HFFc6 (cell line): ENCODE measurements around the gene SPOCK1. TPM values are rescaled to one million over a fixed set of nuclear protein-coding genes. Genes with fewer than 3 reads are reported as not detected.
A peak's percentile ranks its signal among the peaks of the same experiment; 100 is the strongest.

ENCODE experiments used
- DNase-seq: peaks from one replicate; pipeline ENCODE4 v3.0.0-alpha.2; 2018
- H3K27ac Mint-ChIP-seq: 2 replicates; pipeline ENCODE4 v1.8.0; 2020; ENCODE audit warnings: mild to moderate bottlenecking, mixed read lengths
- H3K27me3 Mint-ChIP-seq: 2 replicates; pipeline ENCODE4 v1.8.0; 2021; ENCODE audit warnings: mild to moderate bottlenecking, moderate library complexity, mixed read lengths; ENCODE audit not compliant: insufficient read depth
- H3K36me3 Mint-ChIP-seq: 2 replicates; pipeline ENCODE4 v1.8.0; 2021; ENCODE audit warnings: low read depth, mixed read lengths
- H3K4me1 Mint-ChIP-seq: 2 replicates; pipeline ENCODE4 v1.8.0; 2020; ENCODE audit warnings: low read depth, mixed read lengths
- H3K4me3 Mint-ChIP-seq: 2 replicates; pipeline ENCODE4 v1.8.0; 2020; ENCODE audit warnings: mild to moderate bottlenecking, moderate library complexity, mixed read lengths
- H3K9me3 Mint-ChIP-seq: 2 replicates; pipeline ENCODE4 v1.8.0; 2020; ENCODE audit warnings: mild to moderate bottlenecking, mixed read lengths
- total RNA-seq, 6 experiments: library from RNA; stranded (reverse); fragmentation: NEBNext Ultra II Directional; extraction: Animal tissue kit (Norgen Biotek cat#: 25700); gene quantifications; 2 replicates in 1 of 6; 3 replicates in 5 of 6; pipeline ENCODE4 v1.2.3, GENCODE V29; 2021
- TF ChIP-seq, protein P1 (sequence below): fragments of 200-600 bp; sonication (generic); IDR thresholded peaks from 2 replicates; pipeline ENCODE4 v1.5.0; 2021; ENCODE audit warnings: antibody characterized with exemption, mild to moderate bottlenecking

Gene SPOCK1
- total RNA-seq, 6 experiments from 2014 or later = 111 to 170 (median 125) TPM

DNA sequence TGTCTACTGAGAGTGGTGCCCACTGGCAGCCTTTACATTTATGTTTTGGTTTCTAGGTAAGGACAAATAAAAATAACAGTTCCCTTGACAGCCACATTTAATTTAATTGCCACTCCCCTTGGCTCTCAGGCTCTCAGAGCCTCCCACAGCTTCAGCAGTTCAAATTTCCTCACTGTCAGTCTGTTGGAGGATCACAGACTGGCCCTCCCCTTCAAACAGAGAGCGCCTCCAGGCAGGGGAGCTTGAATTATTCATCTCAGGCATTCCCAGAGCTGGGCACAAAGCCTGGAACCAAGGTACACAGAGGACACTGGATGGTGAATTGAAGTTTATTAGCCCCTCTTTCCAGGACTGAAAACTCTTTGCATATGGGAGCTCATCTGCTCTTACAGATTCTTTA, 407.7 kb downstream of the SPOCK1 start:
- Mint-ChIP-seq H3K36me3 (no peaks in the 10 kb centered on the region), H3K27ac (no peak overlapping the region), H3K4me3 (no peak overlapping the region), H3K9me3 (no peaks in the 10 kb centered on the region), H3K27me3 (no peaks in the 10 kb centered on the region), H3K4me1 (peaks cover 24% of the 10 kb centered on the region)
- TF ChIP-seq, protein P1, sequence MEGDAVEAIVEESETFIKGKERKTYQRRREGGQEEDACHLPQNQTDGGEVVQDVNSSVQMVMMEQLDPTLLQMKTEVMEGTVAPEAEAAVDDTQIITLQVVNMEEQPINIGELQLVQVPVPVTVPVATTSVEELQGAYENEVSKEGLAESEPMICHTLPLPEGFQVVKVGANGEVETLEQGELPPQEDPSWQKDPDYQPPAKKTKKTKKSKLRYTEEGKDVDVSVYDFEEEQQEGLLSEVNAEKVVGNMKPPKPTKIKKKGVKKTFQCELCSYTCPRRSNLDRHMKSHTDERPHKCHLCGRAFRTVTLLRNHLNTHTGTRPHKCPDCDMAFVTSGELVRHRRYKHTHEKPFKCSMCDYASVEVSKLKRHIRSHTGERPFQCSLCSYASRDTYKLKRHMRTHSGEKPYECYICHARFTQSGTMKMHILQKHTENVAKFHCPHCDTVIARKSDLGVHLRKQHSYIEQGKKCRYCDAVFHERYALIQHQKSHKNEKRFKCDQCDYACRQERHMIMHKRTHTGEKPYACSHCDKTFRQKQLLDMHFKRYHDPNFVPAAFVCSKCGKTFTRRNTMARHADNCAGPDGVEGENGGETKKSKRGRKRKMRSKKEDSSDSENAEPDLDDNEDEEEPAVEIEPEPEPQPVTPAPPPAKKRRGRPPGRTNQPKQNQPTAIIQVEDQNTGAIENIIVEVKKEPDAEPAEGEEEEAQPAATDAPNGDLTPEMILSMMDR = no peak
- DNase-seq = peak; percentile 11

DNA sequence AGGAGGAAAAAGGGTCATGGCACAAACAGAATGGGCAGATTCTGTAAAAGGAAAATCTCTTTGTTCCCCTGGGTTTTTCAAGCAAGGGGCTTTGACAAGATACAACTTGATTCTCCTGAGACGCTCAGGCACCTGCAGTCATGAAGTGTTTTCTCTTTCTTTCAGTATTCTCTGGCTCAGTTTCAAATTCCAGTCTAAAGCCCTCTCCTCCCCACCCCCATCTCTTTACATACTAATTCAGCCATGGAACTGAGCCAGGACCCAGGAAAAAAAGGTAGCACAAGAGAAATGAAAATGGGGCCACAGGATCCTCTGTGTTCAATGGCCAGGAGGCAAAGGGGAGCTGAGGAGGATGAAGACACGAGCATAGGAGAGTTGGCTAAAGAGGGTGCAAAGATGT, 408.4 kb downstream of the SPOCK1 start:
- Mint-ChIP-seq H3K36me3 (no peaks in the 10 kb centered on the region), H3K27me3 (peaks cover 2% of the 10 kb centered on the region; the same call in 1 of the 2 replicates), H3K4me1 (peaks cover 16% of the 10 kb centered on the region), H3K4me3 (no peak overlapping the region), H3K27ac (no peak overlapping the region), H3K9me3 (no peaks in the 10 kb centered on the region)
- DNase-seq = no peak
- TF ChIP-seq, protein P1 = no peak

DNA sequence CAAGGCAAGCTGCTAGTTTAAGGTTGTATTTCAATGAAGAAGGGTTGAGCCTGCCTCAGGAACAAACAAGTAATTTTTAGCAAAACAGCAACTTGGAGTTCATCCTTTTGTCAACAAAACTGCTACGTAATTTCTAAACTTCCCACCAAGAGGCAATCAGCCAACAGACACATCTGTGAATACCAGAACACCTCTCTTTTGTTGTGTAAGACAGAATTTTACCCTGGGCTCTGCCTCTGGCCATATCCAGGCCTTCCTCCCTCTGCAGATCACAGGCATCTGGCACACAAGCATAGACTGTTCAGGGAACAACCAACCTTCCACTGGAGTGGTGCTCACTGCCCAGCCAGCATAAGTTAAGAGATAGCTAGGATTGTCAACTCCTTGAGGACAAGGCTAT, 409.0 kb downstream of the SPOCK1 start:
- no peak overlapping the region for H3K27ac Mint-ChIP-seq
- no peak overlapping the region for H3K4me3 Mint-ChIP-seq
- H3K9me3 Mint-ChIP-seq = no peaks in the 10 kb centered on the region
- no peak for DNase-seq
- TF ChIP-seq, protein P1 = no peak
- H3K27me3 Mint-ChIP-seq = peaks cover 2% of the 10 kb centered on the region; the same call in 1 of the 2 replicates
- peaks cover 12% of the 10 kb centered on the region for H3K4me1 Mint-ChIP-seq
- no peaks in the 10 kb centered on the region for H3K36me3 Mint-ChIP-seq

DNA sequence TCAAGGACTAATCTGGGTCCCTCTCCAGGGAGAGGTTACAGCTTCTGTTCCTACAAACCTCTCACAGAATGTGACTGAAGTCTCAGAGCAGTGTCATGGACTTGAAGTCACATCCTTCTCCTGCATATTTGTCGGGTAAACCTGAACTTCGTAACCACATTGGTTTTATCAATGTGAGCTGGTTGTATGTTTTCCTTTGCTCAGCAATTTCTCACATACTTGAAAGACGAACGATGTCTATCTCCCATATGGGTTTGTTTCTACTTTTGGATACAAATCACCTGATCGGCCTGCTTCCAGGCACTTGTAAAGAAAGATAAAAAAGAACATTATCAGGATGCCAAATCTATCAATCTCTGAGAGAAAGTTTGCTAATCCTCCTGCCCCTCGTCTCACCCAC, 411.0 kb downstream of the SPOCK1 start:
- TF ChIP-seq, protein P1 = no peak
- Mint-ChIP-seq H3K27me3 (peaks cover 2% of the 10 kb centered on the region; the same call in 1 of the 2 replicates), H3K4me3 (no peak overlapping the region), H3K27ac (no peak overlapping the region), H3K36me3 (no peaks in the 10 kb centered on the region), H3K4me1 (peaks cover 6% of the 10 kb centered on the region), H3K9me3 (no peaks in the 10 kb centered on the region)
- DNase-seq = no peak

DNA sequence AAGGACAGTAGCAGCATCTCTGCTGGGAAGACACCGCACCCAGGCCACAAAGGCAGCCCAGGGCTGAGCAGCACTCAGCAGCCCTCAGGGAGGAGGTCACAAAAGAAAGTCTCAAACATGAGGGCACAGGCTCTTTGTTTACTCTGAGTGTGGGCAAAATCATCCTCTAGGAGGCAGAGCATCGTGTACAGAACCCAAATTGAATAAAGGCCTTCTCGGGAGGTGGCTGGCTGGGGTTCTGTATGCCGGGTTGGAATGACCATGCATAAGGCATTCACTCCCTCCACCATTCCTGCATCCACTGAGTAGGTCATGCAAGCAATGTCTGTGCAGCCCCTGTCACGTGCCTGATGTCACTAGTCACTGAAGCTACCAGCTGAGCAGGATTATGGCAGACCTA, 412.8 kb downstream of the SPOCK1 start:
- Mint-ChIP-seq H3K9me3 (no peaks in the 10 kb centered on the region), H3K27me3 (peaks cover 2% of the 10 kb centered on the region; the same call in 1 of the 2 replicates), H3K4me1 (peaks cover 6% of the 10 kb centered on the region), H3K36me3 (no peaks in the 10 kb centered on the region), H3K4me3 (no peak overlapping the region), H3K27ac (no peak overlapping the region)
- TF ChIP-seq, protein P1 = peak; percentile 33
- DNase-seq = no peak

DNA sequence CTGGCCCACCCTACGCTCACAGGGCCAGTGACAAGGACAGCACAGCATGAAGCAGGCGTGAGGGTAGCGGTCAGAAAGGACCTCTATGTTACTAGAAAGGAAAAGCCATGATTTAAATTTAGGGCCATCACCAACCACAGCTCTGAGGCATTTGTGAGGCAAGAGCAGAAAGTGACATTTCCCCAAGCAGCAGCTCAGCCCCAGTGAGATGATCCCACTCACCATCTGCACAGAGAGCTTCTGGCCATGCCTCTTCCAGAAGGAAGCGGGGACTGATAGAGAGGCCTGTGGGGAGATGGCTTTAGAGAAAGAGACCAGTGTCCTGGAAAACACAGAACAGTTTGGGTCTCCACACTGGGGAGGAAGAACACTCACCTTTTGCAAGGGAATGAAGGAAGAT, 413.9 kb downstream of the SPOCK1 start:
- Mint-ChIP-seq H3K27me3 (peaks cover 2% of the 10 kb centered on the region; the same call in 1 of the 2 replicates), H3K36me3 (no peaks in the 10 kb centered on the region), H3K4me3 (no peak overlapping the region), H3K9me3 (no peaks in the 10 kb centered on the region), H3K27ac (no peak overlapping the region), H3K4me1 (peaks cover 6% of the 10 kb centered on the region)
- TF ChIP-seq, protein P1 = no peak
- DNase-seq = no peak
